HG03175 (cell line): ENCODE data around the gene SCN7A.

Experiments used
- ATAC-seq: cut with Tn5 transposase; IDR thresholded peaks from one replicate; pipeline ENCODE4 v1.9.1; 2021; ENCODE audit warnings: mild to moderate bottlenecking, moderate library complexity; ENCODE audit not compliant: unreplicated experiment

Gene SCN7A

DNA sequence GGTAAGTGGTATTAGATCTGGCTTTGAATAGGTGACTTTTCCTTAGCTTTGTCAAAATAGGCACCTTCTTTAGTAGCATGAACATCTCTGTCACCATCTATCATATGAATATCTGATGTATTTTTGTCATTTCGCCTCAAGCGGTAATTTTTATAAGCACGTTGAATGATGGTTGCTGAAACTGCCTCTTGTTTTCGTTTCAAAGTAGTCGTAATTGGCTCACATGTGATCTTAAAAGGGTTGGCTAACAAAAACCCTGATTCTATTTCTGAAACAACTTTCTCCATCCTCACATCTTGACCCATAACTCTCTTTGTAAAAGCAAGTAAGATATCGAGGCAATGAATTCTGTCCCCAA, 88.5 kb downstream of the SCN7A start:
- ATAC-seq, result no peak

DNA sequence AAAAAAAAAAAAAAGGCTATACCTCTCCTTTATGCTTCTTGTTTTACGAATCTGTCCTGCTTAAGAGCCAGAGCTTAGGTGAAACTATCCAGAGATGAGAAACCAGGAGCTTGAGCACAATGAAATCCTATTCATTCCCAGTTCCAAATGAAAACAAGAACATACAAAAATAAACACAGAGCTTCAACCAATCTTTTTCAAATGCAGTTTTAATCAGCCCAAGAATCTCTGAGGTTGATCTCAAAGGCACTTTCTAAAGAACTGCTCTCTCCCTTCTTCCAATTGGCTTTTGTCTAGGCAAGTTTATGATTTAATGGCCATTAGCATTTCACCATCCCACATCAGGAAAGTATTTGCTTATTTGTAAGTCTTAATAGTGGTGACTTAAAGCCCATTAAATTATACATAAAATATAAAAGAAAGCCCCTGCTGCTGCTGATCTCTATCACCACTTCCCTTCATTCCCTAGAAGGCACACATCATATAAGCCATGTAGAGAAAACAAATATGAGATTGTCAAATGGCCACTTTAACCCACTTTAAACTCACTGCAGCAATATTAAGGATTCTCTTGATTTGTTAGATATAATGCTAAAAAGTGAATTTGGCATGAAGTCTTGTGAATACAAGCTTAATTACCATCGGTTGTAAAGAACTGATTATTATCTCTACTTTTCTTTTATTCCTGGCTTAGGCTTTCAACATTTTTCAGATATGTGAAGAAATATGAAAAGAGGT, 89.0 kb downstream of the SCN7A start:
- ATAC-seq, result no peak

DNA sequence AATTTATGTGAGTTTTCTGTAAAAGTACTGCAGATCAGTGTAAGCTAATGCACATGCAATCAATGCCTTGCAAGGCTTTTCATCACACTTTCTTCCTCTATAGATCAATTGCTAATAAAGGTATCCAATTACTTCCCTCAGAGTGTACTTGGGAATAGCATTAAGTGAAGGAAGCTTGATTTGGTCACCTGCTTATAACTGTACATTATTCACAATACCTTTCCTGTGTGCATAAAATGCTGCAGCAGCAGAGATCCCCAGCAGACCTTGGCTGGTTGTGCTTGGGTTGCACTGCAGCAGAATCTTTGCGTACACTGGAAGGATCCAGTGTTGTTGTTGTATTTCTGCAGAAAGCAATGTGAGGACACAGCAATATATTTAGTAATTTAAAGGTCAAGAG, 99.8 kb downstream of the SCN7A start:
- no peak for ATAC-seq

DNA sequence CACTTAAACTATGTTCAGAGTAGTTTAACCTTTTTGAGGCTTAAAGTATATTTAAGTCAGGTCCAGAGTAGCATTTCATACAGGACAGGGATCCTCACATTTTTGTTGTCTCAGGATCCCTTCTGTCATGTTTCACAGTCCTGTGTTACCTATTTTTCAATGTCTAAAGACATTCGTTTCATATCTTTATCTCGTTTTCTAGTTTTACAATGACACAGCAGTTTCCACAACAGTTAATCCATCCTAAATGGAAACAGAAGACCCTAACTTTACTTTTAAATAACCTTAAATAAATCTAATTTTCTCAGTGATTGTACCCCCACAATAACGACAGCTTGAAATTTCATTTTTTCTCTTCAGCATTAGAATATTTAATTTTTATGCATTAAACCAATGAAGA, 101.0 kb downstream of the SCN7A start:
- no peak for ATAC-seq

DNA sequence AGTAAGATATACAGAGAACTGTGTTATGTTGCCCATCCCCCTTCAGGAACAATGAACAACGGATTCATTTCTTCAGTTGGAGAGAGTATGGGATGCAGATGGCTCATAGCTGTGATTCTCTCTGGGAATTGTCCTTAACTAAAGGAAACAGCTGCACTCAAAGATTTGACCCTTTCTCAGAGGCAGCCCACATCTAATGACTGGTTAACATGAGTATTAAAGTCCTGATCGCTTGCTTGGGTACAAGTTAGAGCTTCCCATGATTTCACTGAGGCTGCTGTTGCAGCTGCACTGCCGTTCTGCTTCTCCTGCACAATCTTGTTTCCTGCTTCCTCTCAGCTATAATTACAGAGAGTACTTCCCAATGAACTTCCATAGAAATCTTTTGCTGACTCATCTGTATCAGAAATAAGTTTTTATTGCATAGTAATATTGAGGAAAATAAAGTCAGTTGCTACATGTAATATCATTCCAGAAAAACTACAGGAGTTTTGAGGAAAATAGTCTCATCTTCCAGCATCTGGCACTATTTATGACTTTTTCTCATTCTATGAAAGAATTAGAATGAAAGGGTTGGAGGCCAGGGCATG, 105.5 kb downstream of the SCN7A start:
- no peak for ATAC-seq

DNA sequence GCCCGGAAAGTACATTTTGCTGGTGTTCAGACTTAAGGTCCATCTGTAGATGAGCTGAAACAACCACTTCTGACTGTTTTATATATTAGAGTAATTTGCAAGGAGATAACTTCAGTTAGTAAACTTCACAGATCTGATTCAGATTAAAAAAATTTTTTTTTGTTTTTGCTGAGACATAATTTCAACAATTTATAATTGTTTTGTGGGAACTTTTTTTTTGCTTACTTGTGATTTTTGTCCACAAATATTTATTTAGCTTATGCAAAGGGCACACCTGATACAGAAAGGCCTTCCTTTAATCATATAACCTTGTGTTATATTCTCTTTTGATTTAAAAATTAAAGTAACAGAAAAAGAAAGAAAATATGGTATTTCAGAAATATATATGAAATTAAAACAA, 108.7 kb downstream of the SCN7A start:
- no peak for ATAC-seq

DNA sequence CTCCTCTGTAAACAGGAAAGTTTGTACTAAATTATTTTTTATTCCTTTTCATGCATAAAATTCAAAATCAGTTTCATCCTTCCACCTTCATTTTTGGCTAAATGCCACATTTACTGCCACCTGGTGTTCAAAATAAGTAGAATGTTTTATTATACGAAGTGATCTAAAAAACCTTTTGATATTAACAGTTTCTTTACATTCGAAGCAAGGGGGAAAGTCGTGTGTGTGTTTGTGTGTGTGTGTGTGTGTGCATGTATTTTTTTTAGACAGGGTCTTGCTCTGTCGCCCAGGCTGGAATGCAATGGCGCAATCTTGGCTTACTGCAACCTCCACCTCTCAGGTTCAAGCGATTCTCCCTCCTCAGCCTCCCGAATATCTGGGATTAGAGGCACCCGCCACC, 109.3 kb downstream of the SCN7A start:
- ATAC-seq, result no peak

DNA sequence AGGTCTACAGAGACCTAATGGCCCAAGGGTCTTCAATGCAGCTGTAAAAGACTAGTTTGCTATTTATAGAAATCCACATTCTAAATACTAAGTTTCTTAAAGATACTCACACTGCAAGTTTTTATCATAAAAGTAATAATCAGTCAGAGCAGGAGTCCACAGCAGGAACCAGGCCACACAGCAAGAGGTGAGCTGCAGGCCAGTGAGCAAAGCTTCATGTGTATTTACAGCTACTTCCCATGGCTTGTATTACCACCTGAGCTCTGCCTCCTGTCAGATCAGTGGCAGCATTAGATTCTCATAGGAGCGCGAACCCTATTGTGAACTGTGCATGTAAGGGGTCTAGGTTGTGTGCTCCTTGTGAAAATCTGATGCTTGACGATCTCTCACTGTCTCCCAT, 111.6 kb downstream of the SCN7A start:
- no peak for ATAC-seq

DNA sequence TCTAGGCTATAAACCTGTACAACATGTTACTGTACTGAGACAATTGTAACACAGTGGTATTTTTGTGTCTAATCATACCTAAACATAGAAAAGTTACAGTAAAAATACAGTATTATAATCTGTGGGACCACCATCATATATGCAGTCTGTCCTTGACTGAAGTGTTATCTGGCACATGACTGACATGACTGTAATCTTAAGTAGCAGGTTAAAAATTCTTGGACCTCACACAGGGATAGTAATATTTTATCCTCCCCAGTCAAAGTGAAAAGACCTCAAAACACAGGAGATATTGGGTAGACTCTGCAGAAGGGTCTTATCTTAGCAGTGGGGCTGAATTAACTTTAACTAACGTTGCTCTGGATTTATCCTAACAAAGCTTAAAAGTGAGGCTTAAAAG, 113.4 kb downstream of the SCN7A start:
- no peak for ATAC-seq

DNA sequence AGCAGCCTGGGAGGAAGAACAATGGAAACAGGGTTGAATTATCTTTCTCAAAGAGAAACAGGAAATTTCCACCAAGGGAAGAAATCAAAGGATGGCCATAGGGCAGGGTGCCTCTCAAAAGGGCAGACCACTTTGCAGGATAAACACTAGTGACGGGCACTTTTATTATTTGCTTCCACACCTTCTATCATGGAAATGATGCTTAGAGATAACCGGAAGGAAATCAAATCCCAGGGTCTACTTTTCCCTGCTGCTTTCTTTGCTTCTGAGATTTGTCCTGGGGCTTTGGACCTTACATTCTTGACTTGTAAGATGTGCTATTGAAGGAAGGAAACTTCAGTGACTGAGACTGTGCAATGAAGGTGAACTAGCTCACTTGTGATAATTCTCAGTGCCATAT, 117.2 kb downstream of the SCN7A start:
- no peak for ATAC-seq

DNA sequence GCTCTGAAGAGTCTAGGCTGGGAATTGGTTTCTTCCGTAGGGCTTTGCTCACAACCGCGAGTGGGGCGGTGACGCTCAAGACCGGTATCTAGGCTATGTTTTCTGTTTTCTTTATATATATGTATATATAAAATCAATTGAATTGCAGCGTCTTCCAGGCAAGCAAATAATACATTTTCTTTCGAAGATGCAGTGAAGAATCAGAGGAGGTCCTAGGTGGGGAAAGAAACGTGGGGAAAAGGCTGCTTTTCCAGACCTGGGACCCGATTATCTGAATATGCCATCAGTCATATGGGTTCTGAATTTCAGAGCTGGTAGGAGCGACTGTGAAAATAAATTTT, 117.6 kb downstream of the SCN7A start:
- no peak for ATAC-seq

DNA sequence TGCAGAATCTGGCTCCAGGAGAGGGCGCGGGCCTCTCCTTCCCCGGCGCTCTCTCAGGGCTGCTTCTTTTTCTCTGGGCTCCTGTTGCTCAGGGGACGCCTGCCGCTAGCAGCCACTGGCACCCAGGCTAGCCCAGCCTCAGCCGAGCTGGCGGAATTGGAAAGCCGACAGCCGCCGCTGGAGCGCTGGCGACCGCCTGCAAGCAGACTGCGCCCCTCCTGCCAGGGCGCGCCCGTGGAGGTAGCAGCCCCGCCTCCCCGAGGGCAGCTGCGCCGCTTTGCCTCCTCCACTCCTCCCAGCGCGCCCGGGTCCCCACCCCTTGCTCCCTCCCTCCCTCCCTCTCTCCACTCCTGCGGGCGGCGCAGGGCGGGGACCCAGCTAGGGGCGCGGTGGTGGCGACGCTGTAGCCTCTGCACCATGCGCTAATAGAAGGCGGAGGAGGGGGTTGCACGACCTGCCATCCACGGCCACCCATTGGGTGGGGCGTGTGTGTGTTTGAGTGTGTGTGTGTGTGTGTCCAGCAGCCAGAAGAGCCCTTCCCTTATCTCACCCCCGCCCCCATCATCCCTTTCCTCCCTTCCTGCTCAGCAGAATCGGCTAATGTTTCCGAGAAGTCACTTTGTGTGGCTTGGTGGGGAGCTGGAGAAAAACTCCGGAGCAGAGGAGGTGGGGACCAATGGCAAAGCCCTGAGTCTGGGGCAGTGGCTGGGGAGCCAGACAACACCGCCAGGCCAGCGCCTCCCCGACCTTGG, 118.1 kb downstream of the SCN7A start, which contains the start of gene SCN9A:
Gene SCN9A (minus strand): TSS at position 209 of the 752 bp plus-strand sequence. CDS start 64,188 bp downstream, outside the sequence.
- ATAC-seq, result peak; percentile 46

DNA sequence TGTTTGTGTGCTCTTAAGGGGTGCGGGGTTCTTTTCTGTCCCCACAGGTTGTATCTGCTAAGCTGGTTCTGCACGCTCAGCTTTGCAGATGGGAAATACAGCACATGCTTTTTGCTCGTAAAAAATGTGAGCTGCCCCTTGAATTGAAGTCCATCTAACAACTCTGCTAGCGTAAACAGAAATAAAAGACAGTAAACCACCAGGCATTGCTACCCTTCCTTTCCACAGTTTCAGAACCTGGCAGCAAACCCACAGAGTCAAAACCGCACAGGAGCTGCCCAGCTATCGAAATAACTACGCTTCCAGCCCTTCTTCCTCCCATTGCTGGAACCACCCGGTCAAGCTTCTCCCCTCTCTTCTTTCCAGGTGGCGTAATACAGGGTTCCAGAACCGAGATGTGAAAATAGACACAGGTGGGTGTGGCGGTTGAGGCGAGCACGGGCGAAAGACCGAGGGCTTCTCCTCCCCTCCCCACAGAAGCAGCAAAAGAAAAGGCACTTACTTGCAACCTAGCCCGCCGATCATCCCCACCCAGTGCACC, 118.8 kb downstream of the SCN7A start:
- ATAC-seq, result no peak

DNA sequence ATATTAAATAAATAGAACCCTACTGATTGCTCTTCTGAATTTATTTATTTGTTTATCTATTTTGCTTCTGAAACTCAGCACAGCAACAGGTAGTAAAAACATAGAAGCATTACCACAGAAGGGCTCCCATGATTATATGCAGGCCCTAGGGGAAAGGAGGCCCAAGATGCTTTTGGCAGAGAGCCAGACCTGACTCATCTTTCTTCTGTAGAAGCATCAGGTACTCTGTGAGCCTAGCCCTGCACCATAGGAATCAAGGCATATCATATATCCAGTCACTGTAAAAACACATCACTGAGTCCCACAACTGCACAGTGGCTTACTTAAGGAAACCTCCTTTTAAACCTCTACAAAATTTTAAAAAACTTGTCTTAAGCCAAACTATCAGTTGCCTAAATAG, 120.1 kb downstream of the SCN7A start:
- ATAC-seq, result no peak

DNA sequence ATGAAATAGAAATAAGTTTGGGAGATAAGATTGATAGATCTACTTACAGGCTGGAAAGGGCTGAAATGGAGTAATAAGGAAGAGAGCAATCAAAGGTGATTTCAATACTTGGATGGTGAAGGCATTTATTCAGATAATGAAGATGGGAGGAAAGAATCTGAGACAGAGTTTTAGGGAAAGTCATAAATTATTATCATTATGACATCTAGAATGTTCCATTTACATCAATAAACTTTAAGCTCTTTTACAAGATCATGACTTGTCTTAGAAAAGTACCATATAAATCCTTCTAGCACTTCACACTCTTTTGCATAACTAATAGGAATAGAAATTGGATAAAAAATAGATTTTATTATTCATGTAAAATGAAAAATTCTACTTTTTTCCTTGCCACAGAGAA, 120.5 kb downstream of the SCN7A start:
- no peak for ATAC-seq

DNA sequence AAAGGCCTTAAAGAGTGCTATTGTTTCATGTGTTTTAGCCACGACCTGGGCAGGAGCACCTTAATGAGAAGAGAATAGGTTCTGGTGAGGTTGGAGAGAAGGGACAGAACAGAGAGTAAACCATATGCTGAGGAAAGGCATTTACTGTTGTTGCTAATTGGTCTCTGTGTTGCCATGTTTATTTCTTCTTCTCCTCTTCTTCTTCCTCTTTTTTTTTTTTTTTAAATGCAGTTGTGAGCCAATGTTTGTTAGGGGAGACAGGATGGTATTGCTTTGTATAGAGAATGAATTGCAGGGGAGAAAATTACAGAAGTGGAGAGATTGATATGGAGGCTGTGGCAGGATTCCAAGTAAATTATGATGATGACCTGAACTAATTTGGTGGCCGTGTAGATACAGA, 120.9 kb downstream of the SCN7A start:
- no peak for ATAC-seq

DNA sequence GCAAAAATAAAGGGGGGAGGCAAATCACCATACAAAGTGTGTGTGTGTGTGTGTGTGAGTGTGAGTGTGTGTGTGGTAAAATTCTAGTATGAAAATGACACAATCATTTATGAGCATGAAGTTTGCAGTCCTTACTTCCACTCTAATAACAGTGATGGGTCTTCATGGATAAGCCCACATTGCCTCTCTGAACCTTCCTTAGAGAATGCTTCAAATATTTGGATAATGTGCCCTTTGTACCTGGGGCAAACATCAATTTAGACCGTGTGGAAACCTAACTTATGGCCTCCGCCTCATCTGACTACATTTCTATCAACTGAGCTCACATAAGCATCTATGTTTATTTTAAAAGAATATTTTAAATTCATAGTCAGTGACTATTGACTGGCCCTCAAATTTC, 122.0 kb downstream of the SCN7A start:
- ATAC-seq, result no peak

DNA sequence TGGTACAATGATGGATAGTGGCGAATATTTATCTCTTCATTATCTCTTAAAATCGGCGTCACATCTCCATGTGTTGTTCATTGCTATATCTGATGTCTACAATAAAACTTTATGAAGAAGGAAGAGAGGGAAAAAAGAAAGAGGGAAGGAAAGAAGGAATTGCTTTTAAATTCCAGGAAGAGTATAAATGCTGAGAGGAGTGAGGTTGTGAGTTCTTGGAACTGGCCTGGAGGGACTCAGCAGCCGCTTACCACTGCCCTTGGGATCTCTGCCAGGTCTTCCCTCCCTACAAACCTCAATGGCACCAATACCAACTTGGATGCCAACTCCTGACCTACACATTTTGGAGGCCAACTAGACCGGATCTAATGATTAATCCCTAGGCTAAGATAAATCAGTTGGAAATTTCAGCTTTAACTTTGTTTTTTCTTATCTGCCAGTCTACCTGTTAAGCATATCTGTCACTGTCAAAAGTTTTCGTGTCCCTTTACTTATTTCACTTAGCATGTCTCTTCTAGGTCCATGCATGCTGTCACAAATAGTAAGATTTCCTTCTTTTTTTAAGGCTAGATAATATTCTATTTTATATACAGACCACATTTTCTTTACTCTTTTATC, 128.1 kb downstream of the SCN7A start:
- ATAC-seq, result no peak

DNA sequence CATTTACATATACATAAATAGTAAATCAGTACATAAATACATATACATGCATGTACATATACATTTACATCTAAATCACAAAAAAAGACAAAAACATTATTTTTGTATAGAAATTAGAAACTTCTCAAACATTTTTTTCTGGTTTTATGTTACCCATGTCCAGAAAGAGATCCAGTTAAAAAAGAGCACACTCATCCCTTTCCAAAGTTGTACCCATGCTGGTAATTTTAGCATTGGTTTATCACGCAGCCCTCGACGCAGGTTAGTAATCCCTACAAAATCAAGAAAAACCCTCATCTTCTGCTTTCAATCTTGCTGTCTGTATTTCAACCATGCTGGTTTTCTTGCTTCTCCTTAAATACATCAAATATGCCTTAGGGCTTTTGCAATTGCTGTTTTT, 128.8 kb downstream of the SCN7A start:
- no peak for ATAC-seq

DNA sequence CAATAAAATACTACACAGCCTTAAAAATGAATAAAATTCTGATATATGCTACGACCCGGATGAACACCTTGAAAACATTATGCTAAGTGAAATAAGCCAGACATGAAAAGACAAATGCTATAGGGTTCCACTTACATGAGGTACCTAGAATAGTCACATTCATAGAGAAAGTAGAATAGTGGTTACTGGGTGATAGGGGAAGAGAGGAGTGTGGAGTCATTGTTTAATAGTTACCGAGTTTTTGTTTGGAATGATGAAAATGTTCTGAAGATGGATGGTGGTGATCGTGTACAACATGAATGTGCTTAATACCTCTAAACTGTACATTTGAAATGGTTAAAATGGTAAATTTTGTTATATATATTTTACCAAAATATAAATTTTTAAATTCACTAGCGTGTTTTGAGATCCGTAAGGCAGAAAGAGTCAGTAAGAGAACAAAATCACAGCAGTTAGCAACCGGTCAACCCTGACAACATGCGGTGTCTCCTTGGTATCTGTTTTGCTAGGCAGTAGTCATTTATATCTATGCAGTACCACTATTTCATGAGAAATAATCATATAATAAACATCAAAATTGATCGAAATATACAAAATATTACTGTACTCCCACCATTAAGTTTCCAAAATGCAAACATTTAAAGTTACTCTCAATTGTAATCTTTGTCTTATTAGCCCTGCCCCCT, 129.4 kb downstream of the SCN7A start:
- ATAC-seq, result no peak
